Fibroblast of skin of right biceps (primary cell): ENCODE results near the gene RALB.
A peak's percentile ranks its signal among the peaks of the same experiment; 100 is the strongest.
"Not testable (repeated sequence)": the region's sequence is repeated elsewhere in the genome, so short reads cannot be mapped to it uniquely, and the experiment has no call there.

Experiments used
- DNase-seq: peaks from one replicate; pipeline ENCODE4 v3.0.0-alpha.2; 2013

The RALB gene

DNA sequence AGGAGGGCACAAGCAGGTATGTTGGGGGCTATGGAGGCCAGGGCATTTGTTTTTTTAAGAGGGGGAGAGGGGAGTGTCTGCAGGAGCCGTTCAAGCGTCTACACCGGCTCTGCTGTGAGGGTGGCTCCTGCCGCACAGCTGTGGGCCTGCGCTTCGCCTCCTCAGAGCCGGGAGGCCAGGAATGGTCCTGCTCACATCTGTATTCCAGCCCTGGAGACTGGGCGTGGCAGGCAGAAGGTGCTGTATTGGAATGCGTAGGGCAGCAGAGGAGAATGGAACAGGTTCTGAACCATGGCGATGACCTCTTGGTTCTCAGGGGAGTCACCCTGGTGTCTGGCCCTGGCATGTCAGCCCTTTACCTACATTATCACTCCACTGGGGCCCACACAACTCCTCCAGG, 66.5 kb downstream of the RALB start:
- DNase-seq, result no peak

DNA sequence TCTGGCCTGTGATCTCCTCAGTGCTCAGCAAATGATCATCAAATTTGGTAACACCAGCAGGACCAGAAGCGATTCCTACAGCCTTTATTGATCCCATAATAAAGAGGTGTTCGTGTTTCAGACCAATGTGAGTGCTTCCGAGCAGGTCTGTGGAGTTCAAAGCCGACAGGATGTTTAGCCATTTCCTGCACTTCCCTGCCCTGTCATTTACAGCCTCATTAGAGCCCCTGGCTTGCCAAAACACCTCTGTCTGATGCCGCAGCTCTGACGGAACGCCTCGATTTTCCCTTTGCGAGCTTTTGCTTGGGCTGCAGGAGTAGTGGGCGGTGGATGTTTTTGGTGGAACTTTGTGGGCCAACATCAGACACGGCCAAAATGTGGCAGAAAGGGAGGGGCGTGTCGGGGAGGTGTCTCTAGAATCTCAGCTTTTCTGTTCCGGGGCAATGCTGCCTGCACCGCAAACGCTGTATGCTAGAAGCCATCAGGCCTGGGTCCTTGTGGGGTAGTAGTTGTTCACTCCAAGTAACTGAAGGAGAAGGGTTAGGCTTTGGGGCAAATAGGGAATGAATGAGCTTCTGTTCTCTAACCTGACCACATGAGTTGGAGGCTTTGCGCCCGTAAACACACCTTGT, 67.2 kb downstream of the RALB start:
- DNase-seq, result no peak

DNA sequence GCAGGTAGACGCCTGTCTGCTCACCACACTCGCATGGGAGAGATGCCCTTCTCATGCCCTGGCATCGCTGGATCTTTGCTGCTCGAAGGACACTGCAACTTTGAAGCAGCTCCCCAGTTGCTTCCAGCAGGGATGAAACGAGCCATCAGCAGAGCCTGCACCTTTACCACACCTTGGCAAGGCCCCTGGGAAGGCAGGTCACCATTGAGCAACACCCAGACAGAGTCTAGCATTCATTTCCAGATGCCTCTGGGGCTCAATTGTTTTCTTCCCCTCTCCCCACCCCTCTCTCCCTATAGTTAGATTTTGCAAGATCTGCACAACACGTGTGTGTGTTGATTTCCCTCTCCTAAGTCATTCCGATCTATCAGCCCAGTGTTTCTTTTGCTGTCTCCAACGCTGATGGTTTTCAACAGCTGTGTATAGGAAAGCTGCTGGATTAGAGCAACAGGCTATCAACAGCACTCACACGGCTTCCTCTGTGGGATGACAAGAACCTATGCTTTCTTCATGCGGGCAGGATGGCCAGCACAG, 67.7 kb downstream of the RALB start:
- no peak for DNase-seq

DNA sequence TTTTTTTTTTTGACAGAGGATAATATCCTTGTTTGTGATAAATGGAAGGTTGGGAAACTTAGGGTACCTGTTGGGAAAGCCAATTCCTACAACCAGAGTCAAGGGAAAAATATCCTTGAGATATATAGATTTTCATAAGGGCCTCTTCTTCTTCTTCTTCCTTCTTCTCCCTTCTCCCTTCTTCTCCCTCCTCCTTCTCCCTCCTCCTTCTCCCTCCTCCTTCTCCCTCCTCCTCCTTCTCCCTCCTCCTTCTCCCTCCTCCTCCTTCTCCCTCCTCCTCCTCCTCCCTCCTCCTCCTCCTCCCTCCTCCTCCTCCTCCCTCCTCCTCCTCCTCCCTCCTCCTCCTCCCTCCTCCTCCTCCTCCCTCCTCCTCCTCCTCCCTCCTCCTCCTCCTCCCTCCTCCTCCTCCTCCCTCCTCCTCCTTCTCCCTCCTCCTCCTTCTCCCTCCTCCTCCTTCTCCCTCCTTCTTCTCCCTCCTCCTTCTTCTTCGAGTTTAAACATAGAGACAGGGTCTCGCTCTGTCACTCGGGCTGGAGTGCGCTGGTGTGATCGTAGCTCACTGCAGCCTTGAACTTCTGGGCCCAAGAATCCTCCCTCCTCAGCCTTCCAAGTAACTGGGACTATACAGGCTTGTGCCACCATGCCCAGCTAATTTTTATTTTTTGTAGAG, 68.4 kb downstream of the RALB start:
- DNase-seq, result not testable (repeated sequence)

DNA sequence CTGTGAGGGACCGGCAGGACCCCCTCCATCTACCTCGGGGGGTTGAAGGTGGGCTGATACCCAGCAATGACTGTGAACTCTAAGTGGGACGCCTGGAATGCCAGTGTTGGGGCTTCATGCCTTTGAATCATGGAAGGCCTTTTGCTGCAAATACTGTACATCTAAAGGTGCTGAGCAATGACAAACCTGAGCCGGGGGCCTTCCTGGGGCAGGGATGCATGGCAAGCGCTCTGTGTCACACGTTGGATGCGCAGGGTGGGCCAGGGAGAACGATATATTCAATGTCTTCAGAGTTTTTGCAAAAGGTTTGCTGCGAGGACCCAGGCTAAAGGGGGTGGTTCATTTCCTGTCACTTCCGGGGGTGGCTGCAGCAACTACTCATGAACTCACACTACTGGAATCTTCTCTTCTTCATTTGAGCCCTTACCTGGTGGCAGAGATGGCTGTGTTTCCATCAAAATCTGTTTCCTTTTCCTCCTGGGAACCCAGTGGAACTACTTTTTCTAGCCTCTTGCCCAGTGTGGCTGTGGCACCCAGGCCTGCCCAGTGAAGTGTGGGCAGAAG, 69.2 kb downstream of the RALB start:
- DNase-seq, result no peak

DNA sequence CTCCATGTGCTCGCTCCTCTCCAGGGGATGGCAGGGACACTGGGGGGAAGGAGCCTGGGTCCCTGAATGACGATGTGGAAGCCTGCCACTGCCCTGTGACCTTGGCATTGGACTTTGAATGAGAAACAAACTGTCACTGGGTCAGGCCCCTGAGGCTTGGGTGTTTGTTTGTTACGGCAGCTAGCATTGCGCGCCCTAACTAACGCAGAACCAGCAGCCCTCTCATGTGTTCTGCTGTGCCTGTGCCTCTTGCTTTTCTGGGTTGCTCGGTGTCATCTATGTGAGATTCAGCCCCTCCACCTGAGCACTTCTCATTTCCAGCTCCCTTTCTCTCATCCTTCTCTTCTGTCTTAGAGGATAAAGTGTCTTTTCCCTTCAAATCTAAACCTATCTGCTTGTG, 69.7 kb downstream of the RALB start:
- no peak for DNase-seq

DNA sequence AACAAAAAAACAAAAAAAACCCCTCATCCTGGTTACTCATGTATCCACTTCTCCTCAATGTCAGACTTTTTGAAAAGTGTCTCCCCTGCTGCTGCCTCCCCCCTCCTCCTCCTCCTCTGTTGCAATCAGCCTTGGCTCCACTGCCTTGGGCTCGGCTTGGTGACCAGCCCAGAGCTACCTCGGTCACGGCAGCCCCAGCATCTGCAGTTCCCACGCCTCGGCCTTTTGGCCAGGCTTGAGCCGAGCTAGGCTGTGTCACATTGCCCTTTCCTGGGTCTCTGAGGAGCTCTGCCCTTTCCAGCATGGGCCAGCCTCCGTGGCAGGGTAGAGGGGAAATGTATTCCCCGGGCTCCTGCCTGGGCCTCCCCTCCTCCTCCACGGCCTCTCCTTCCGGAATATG, 70.6 kb downstream of the RALB start:
- no peak for DNase-seq

DNA sequence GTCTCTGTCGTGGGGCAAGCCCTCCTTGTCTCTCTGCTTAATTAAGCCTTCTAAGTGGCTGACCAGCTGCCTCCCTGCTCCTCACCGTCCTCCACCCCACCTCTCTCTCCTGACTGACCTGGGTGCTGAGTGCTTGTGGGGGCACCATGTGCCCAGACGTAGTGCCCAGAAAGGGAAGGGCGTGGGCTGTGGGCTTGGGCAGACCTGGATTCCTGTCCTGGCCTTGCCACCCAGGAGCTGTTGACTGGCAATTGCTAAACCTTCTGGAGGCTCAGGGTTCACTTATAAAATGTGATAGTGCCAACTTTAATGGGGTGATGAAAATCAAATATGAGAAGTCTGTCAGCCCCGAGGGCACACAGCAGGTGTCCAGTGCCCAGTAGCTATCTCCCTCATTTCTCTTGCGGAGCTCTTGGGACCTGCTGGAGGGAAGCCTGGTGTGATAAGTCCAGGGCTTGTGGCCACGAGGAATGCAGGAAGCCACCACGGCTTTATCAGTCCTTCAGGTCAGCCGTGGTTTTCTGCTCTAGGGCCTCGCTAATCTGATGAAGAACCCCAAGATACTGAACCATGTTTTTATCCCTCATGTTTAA, 71.3 kb downstream of the RALB start:
- DNase-seq, result no peak

DNA sequence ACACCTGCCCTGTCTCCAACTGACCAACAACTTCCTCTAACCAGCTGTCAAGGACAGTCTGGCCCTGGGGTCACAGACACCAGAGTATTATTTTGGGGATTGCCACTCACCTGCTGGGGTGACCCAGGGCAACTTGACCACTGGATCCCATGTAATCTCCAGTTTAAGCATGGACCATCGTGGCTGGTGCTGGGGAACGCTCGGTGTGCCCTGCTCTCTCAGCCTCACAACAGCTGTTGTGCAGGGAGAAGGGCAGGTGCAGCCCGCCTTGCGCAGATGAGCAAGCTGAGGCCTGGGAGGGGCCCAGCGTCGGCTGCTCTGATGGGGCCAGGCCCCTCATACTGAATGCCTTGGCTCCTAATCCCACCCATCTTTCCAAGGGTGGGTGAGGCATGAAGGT, 72.3 kb downstream of the RALB start:
- DNase-seq, result no peak

DNA sequence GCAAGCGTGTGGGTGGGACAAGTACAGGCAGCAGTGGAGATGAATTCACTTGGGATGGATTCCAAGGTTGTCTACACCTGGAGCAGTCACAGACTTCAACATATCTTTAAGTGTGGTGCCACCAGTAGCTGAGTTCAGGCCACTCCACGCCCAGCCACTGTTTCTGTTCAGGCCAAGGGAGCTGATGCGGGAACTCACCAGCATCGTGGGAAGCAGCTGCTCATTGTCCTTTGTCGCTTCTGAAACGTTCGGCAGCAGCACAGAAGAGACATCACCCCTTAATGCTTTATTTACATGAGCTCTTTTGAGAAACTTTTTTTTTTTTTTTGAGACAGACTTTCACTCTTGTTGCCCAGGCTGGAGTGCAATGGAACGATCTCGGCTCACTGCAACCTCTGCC, 73.4 kb downstream of the RALB start:
- no peak for DNase-seq

DNA sequence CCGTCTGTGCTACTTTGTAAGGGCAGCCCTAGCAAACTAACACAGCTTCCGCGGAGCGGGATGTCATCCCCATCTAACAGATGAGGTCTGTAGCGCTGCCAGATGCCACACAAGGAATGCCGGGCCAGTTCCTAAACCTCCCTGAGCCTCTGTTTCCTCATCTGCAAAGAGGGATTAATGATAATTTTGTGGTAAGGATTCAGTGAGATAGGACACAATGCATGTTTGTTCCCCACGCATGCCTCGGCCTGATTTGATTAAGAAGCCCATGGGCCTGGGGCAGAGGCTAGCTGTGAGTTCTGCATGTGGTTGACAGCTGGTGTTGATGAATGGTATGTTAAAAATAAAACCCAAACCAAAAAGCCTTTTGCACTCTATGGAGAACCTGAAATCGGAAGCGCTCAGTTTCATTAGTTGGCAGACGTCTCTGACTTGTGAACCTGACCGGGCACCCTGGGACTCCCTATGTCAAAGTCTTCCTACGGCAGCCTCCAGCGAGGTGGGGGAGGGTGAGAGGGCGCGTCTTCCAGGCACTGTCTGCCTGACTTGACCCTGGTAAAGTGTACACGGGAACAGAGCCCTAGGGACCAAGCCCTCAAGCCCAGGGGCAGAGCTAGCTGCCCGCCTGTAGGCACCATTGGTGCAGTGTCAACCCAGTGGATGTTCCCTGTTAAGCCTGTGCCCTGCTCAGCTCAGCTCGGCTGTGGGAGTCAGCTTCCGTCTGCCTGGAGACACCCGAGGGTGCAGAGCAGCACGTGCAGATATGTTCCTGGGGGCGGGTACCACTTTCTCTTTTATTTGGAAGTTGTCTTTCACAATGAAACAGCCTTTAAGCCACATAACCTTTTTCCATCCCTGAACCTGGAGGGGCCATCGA, 78.5 kb downstream of the RALB start:
- no peak for DNase-seq

DNA sequence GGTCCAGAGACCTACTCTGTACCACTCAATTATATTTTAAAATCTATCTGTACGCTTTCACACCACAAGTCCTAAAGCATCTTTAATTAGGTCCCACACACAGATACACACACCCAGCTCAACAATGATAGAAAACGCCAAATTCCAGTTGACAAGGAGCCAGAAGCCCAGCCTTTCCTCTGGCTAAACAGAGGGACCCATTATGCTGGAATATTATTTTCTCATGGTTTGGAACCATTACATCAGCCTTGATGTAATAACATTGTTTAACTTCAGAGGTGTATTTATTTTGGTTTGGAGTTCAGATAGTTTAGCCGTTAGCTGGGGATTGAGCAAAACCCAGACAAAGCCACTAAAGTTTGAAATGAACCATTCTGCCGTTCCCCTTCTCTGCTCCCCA, 79.3 kb downstream of the RALB start:
- DNase-seq, result no peak

DNA sequence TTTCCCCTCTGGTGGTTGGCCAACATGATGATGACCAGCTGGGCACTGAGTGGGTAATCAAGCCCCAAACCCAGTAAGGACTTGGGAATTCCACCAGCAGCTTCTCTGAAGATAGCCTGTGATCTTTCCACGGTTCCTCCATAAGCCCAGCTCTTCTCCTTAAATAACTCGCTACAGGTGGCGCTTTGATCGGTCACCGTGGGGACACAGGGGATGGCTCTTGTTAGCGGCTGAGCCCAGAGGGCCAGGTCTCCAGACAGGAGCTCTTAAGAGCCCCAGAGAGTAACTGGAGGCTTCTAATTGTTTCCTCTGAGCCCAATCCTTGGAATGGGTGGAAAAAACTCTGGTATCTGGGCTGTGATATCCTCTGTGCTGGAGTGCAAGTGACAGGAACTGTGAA, 79.7 kb downstream of the RALB start:
- DNase-seq, result no peak

DNA sequence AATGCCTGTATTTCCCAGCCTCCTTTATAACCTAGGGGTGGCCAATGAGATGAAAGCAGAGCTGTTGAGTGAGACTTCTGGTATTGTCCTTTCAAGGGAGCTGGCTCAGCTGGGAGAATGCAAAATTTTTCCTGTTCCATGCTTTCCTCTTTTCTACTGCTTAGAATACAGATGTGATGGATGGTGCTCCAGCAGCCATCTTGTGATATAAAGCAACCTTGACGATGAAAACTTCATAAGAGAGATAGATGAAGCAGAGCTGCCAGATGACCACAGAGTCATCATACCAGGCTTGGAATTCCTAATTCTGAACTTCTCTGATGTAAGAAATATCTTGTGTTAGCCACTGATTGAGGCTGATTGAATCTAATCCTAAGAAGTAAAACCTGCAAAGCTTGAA, 81.4 kb downstream of the RALB start:
- DNase-seq, result no peak

DNA sequence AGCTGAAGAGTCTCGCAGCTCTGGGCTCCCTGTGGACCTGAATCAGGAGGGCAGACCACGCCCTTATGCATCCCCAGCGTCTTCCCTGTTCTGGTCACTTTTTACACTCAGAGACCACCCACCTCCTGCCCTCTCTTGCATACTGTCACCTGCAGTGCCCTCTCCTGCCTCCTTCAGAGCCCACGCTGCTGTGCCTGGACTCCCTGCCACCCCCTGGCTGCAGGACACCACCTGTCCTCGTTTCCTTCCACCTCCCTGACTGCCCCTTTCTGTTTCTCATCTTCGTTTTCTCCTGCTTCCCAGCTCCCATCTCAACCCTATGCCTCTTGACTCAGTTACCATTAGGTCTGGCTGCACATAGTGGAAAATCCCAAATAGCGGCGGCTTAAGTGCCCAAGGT, 84.1 kb downstream of the RALB start:
- DNase-seq, result no peak

DNA sequence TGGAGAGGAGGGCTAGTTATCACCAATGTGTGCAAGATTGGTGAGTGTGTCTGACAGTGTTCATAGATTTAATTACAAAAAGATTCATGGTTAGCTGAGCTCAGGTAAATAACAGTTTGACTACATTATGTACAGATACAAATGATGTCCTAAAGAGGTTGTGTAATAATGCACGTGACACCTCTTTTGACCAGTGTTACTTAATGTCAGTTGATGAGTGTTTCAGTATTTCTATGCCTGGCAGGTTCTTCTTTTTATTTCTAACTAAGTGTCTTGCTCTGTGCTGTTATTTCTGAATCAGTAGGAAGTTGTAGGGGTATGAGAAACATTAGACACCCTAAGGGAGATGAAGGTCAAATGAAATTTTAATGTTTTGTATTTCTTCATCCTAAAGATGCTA, 85.4 kb downstream of the RALB start:
- DNase-seq, result no peak

DNA sequence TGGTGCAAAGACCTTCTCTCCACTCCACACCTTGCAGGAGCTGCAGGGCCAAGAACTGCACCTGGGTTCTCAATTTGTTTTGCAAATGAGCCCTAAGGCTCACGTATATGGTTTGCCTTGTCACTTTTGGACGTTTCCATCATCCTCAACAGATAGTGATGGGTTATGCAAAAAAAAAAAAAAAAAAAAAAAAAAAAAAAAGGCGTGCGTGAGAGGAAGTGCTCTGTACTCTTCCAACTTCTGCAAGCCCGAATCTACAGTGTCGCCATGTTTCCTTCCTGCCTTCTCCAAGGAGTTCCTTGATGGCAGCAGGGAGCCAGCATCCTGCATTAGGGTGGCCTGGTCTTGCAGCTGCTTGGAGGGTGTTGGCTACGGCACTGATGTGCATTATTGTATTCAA, 89.3 kb downstream of the RALB start:
- DNase-seq, result no peak

DNA sequence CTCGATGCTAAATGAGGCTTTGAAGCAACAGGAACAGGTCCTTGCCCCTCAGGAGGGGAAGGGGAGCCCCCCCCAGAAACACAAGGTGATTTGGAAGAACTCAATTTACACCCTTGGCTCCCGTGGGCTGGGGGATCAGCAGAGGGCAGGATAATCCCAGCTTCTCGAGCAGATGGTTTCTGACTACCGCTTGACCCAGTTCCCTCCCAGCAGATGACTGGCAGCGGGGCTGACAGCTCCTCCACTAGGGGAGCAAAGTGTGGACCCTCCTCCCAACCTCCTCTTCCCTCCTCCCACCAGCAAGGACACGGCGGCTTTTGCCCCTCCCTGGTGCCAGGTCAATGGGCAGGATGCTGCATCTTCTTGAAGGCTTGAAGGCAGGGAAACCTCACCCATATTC, 89.8 kb downstream of the RALB start:
- no peak for DNase-seq

DNA sequence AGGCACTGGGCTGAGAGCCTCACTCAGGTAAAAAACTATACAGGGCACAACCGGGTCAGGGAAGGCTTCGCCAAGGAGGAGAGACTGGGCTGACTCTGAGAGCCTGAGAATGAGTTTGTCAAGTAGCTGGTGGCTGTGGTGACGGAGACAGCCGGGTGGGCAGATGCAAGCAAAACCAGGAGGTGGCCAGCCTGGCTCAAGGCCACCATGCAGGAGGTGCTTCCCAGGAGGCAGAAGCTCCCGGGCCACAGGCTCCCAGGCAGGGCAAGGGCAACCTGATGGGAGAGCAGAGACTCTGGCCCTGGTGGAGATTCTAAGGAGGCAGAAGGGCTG, 90.4 kb downstream of the RALB start:
- DNase-seq, result no peak

DNA sequence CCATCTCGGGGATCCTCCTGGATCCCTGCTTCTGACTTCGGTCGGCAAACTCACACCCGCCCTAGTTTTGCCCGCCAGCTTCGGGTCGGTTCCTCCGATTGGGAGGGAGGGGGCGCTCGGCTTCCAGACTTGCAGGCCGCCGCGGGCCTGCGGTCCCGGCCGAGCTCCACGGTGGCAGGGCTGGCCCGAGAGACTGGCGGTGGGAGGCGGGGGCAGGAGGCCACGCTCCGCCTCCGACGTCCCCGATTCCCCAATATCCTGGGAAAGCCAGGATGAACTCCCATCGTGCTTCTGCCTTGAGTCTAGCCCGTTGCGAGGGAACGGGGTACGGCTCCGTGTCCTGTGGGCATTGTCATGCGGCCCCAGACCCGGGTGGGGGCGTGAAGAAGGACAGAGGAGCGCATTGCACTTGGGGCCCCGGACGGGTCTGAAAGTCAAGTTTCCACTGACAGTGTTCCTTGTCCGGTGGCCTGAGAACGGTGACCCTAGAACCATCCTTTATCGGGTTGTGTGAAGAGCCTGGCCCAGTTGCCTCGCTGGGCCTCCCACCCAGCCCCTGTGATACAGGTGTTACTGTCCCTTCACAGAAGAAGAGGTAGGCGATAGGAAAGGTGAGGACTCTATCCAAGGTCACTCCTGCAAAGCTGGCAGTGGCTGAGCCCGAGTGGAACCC, 90.9 kb downstream of the RALB start:
- DNase-seq, result peak; percentile 80
